ENCODE results near the gene EFNA4. TPM values are rescaled to one million over a fixed set of nuclear protein-coding genes. Genes with fewer than 3 reads are reported as not detected.

EFNA4 gene
- total and polyA plus RNA-seq, 11 donors, result 1.1 to 4.8 (median 2.2) TPM

DNA sequence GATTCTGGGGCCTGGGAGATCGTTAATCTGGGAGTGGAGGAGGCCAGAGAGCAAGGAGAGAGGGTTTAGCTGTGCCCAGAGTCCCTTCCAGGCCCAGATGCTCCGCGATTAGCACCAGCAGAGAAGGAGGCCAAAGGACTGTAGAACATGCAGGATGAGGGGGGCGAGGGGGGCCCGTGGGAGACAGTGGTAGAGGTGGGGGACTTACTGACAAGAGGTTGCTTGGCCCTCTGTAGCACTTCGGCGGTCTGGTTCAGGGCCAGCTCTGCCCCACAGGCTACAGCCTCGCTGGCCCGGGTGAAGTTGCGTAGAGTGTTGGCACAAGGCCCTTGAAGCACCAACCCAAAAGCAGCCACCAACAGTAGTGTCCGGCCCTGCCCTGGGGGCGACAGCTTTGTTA lies 30.7 kb upstream of the EFNA4 start:
- no peak for ATAC-seq
- TF ChIP-seq CTCF (IDR thresholded peaks at IDR 0.05), result no peak
- no peak for TF ChIP-seq POLR2A (IDR thresholded peaks at IDR 0.05)
- Histone ChIP-seq H3K4me1 (peaks cover 0 to 22% (median 0%) of the 10 kb centered on the region in 12 donors), H3K27me3 (no peaks in the 10 kb centered on the region), H3K4me3 (no peak overlapping the region), H3K27ac (no peak overlapping the region), H3K36me3 (no peaks in the 10 kb centered on the region), H3K9me3 (no peaks in the 10 kb centered on the region)
- intact Hi-C loops (cut with DNase I), result no loop called here
- WGBS, 4 donors, result 89 to 95% (median 92%) methylated on average over 12 of the region's 12 CpGs
- DNase-seq, result no peak

DNA sequence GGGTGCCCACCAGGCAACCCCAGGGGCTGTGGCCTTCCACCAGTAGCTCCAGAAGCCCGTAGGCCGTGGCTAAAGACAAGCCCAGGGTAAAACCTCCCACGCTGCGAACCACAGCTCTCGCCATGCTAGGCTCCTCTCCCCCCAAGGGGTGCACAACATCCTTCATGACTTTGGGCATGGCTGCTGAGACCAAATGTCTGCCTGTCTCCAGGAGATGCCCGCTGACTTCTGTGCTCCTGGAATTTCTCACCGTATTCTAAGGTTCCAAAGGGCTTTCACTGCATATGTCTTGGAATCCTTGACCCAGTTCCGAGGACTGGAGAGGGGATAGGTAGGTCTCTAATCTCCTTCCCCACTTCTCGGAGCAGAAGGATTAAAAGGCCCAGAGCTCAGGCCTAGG lies 30.0 kb upstream of the EFNA4 start, which contains the start of the genes DCST1 and DCST2:
DCST1 (plus strand) TSS at position 301 of the 400 bp plus-strand sequence. CDS start 213 bp downstream, outside the sequence.
DCST2 (minus strand) TSS at position 258 of the 400 bp plus-strand sequence; CDS start at position 178, 80 bp downstream.
- ATAC-seq (no peak), DNase-seq (no peak)
- no peak within 1 kb of the TSS for H3K4me3 ChIP-seq
- H3K27me3 ChIP-seq, result no peaks in the 10 kb centered on the region
- TF ChIP-seq CTCF (IDR thresholded peaks at IDR 0.05) (no peak), POLR2A (IDR thresholded peaks at IDR 0.05) (no peak)
- H3K9me3 ChIP-seq, result no peaks in the 10 kb centered on the region
- peaks cover 0 to 24% (median 0%) of the 10 kb centered on the region in 12 donors for H3K4me1 ChIP-seq
- no peak within 1 kb of the TSS for H3K27ac ChIP-seq
- 95 to 98% (median 96%) methylated on average over 5 to 9 of the region's 9 CpGs for WGBS, 4 donors
- H3K36me3 ChIP-seq, result no peaks in the 10 kb centered on the region
- intact Hi-C loops (cut with DNase I), result no loop called here

GRCh38 chr1:155034318-155035208 lies 29.0 kb upstream of the EFNA4 start:
- DNase-seq (no peak), ATAC-seq (no peak)
- TF ChIP-seq CTCF (IDR thresholded peaks at IDR 0.05) (no peak), POLR2A (IDR thresholded peaks at IDR 0.05) (no peak)
- Histone ChIP-seq H3K27me3 (no peaks in the 10 kb centered on the region), H3K4me1 (peaks cover 0 to 26% (median 0%) of the 10 kb centered on the region in 12 donors), H3K4me3 (no peak overlapping the region), H3K36me3 (no peaks in the 10 kb centered on the region), H3K27ac (no peak overlapping the region), H3K9me3 (no peaks in the 10 kb centered on the region)
- intact Hi-C loops (cut with DNase I), result no loop called here
- 87 to 90% (median 89%) methylated on average over 20 of the region's 20 CpGs for WGBS, 4 donors

GRCh38 chr1:155035936-155036335 lies 27.6 kb upstream of the EFNA4 start:
- TF ChIP-seq CTCF (IDR thresholded peaks at IDR 0.05), result no peak
- TF ChIP-seq POLR2A (IDR thresholded peaks at IDR 0.05), result no peak
- WGBS, 4 donors, result 68 to 81% (median 79%) methylated on average over 2 of the region's 2 CpGs

More at GRCh38 chr1:155035936-155036335, 27.6 kb upstream of the EFNA4 start:
- intact Hi-C loops (cut with DNase I), result no loop called here
- Histone ChIP-seq H3K27me3 (no peaks in the 10 kb centered on the region), H3K27ac (no peak overlapping the region), H3K4me3 (no peak overlapping the region), H3K9me3 (no peaks in the 10 kb centered on the region), H3K4me1 (peaks cover 0 to 26% (median 0%) of the 10 kb centered on the region in 12 donors), H3K36me3 (no peaks in the 10 kb centered on the region)
- DNase-seq, result no peak
- no peak for ATAC-seq

Measured in heart left ventricle (tissue), 16 donors.